Hematopoietic multipotent progenitor cell treated with erythropoietin and hydrocortisone succinate and interleukin-3 and kit ligand, for 15 days (in vitro differentiated cells): ENCODE data around the gene TJP2.

Source experiments
- DNase-seq: peaks from one replicate; pipeline ENCODE4 v3.0.0-alpha.2; 2015; ENCODE audit warnings: low spot score

TJP2 gene

DNA sequence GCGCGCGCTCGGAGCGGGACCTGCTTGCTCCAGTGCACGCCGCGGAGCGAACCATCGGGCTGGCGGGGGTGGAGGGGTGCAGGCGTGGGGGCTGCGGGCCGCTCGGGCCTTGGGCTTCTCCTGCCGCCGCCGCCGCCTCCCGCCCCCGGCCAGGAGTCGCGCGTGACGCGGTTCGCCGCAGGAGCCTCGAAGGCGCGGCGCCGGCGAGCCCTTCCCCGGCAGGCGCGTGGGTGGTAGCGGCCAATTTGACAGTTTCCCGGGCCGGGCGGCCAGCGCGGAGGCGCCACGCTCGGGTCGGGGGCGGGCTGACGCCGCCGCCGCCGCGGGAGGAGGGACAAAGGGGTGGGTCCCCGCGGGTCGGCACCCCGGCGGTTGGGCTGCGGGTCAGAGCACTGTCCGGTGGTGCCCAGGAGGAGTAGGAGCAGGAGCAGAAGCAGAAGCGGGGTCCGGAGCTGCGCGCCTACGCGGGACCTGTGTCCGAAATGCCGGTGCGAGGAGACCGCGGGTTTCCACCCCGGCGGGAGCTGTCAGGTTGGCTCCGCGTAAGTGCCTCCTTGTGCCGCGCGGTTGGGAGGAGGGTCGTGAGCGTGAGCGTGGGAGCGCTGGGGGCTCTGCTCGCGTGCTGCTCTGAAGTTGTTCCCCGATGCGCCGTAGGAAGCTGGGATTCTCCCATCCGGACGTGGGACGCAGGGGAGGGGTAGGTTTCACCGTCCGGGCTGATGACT is at the start of gene TJP2:
Gene TJP2 (plus strand): TSS at position 387 of the 725 bp plus-strand sequence. CDS start 96 bp downstream, at position 483.
- DNase-seq: peak; percentile 60

- peak; percentile 16 for DNase-seq
Measured at GRCh38 chr9:69130456-69131441, 43.3 kb upstream of the TJP2 start.

GRCh38 chr9:69131682-69132081 is 42.4 kb upstream of the TJP2 start:
- DNase-seq: no peak

GRCh38 chr9:69132361-69132760 is 41.7 kb upstream of the TJP2 start:
- no peak for DNase-seq

DNA sequence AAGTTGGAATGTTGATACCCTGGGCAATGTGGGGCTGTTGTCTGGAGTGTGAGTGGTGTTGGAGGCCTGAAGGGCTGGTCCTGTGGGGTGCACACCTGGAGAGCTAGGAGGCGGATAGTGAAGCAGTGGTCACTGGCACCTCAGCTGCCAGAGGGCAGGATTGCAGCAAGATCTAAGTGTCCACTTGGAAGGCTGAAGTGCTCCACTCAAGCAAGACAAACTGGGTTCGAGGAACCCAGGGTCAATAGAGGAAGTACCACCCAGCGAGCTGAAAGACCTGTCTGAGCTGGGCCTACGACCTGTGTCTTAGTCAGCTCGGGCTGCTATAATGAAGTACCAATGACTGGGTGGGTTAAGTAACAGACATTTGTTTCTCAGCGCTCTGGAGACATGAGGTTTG is 39.7 kb upstream of the TJP2 start:
- DNase-seq: no peak

GRCh38 chr9:69136185-69136584 is 37.9 kb upstream of the TJP2 start:
- no peak for DNase-seq

DNA sequence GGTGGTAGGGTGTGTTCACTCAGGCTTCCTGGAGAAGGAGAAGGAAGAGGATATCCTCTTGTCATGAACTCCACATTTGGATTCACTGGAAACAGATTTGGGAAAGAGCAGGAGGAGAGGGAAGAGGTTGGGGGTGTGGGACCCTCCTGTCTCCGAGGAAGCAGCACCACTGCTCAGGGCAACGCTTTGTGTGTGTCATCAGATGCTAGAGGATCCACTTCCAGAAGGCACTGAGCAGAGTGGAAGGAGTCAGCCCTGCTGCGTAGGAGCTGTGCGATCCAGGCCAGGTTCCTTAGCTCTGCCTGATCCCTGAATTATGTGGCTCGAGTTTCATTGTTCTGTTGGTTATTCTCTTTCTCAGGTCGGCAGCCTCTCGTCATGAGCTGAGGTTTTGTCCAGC is 37.3 kb upstream of the TJP2 start:
- DNase-seq: no peak

DNA sequence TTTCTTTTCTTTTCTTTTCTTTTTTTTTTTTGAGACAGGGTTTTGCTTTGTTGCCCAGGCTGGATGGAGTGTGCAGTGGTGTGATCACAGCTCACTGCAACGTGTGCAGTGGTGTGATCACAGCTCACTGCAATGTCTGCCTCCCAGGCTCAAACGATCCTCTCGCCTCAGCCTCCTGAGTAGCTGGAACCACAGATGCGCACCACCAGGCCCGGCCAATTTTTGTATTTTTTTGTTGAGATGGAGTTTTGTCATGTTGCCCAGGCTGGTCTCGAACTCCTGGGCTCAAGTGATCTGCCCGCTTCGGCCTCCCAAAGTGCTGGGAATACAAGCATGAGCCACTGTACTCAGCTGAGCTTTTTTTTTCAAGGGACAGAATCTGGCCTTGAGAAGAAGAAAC is 36.8 kb upstream of the TJP2 start:
- DNase-seq: no peak

DNA sequence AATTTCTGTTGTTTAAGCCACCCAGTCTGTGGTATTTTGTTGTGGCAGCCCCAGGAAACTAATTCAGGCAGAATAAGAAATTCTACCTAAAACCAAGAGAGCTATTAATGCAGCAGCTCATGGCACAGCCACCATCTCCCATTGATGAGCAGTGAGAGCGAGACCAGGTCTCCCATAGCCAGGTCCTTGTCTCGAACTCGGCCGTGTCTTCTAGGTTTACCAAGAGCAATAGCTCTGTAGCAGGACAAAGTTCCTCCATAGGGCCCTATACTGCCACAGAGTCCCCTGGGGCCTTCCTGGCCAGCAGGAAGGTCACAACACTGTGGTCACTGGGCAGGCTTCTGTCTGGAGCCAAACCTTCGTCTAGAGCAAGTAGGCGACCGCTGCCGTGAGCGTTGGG is 34.5 kb upstream of the TJP2 start:
- no peak for DNase-seq

- DNase-seq: no peak
Measured at GRCh38 chr9:69140123-69140735, 33.8 kb upstream of the TJP2 start.

DNA sequence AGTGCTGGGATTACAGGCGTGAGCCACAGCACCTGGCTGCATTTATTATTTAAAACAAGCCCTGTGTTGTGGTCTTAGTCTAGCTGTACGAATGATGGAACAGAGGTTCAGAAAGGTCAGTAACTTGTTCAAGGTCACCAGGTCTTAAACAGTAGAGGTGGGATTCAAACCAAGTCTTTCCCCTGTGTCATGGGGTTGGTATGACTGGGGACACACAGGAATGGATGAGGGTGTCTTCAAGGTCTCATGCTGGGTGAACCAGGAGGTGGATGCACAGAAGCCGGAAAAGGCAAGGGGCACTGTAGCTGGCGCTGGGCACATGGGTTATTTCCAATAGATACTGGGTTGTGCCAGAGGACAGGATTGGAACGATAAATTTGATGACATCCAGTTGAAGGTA is 32.2 kb upstream of the TJP2 start:
- no peak for DNase-seq

DNA sequence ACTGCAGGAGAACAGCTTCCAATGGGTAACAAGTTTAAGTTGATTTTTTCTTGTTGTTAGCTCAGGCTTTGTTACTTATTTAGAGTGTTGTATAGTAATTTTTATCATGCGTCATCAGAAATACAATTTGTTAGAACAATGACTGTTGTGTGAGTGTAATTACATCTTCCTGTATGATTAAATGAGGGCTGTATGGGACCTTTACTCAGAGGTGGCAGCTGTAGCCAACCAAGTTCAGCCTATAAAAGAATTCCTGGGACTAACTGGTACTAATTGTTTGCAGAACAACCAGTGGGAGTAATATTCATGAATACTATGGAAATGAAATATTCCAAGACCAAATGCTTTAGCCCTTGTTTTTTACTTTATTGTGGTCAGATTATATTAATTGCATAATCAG is 30.8 kb upstream of the TJP2 start:
- DNase-seq: no peak

GRCh38 chr9:69145144-69145715 is 28.8 kb upstream of the TJP2 start:
- DNase-seq: no peak

- no peak for DNase-seq
Measured at GRCh38 chr9:69147041-69147834, 26.8 kb upstream of the TJP2 start.

- no peak for DNase-seq
Measured at GRCh38 chr9:69149321-69149807, 24.7 kb upstream of the TJP2 start.

DNA sequence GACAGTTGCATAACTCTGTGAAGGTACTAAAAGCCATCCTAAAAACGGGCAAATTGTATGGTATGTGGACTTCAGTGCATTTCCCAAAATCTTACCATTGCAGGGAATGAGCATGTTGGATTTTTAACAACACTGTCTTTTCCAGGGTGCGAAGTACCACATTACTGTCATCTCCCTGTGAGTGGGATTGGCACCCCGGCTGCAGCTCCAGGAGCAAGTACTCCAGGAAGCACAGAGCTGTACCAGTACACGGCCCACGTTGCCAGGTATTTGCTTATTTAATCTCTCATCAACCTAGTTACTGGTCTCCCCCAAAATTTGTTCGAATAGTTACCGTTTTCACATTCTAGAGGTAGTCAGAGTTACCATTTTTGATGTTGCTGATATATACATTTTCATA is 22.6 kb upstream of the TJP2 start:
- DNase-seq: no peak

GRCh38 chr9:69153707-69154521 is 20.2 kb upstream of the TJP2 start:
- DNase-seq: no peak

DNA sequence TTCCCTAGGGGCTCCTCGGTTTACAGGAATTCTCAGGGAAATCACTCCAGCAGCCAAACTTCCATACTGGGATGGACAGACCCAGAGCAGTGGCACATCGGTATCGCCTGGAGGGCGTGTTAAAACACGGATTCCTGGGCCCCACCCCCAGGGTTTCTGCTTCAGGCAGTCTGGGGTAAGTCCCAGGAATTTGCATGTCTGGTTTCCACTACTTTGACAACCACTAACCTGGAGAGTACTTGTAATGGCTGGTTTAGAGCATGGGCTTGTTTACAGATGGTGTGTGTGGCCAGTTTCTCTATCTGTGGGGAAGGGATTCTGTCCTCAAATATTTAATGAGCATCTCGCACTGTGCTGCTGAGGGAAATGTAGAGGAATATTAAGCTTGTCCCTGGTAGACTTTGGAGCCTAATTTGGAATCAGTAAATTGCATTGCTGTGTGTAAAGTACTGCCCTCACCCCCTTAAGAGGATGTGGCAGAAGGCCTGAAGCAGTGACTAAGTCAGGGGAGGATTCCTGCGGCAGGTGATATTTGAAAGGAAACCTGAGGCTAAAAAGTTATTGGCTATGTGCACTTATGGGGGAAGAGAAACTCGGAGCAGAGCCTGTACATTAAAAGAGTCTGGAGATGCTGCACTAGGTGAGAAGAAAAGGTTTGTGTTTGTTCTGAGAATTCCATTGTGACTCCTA is 18.6 kb upstream of the TJP2 start:
- DNase-seq: no peak

GRCh38 chr9:69157751-69158466 is 16.2 kb upstream of the TJP2 start:
- peak; percentile 36 for DNase-seq
